A673 (cell line): ENCODE data around the gene SNAP25.

Source experiments
- EZH2 ChIP-seq: fragments of 200-600 bp; sonication (generic); IDR thresholded peaks from 2 replicates; pipeline ENCODE4 v1.6.1; 2017; ENCODE audit warnings: borderline replicate concordance, low read depth, mild to moderate bottlenecking, mixed read lengths, antibody characterized with exemption, low read length; ENCODE audit not compliant: poor library complexity, severe bottlenecking
- TF ChIP-seq, protein P1 (sequence below): fragments of 300-800, 200-600 bp; sonication (generic); conservative IDR thresholded peaks from 2 replicates; pipeline ENCODE4 v1.5.1; 2017; ENCODE audit warnings: low read depth, mild to moderate bottlenecking, antibody characterized with exemption, low read length, moderate library complexity, mixed read lengths

- TF ChIP-seq, protein P1, sequence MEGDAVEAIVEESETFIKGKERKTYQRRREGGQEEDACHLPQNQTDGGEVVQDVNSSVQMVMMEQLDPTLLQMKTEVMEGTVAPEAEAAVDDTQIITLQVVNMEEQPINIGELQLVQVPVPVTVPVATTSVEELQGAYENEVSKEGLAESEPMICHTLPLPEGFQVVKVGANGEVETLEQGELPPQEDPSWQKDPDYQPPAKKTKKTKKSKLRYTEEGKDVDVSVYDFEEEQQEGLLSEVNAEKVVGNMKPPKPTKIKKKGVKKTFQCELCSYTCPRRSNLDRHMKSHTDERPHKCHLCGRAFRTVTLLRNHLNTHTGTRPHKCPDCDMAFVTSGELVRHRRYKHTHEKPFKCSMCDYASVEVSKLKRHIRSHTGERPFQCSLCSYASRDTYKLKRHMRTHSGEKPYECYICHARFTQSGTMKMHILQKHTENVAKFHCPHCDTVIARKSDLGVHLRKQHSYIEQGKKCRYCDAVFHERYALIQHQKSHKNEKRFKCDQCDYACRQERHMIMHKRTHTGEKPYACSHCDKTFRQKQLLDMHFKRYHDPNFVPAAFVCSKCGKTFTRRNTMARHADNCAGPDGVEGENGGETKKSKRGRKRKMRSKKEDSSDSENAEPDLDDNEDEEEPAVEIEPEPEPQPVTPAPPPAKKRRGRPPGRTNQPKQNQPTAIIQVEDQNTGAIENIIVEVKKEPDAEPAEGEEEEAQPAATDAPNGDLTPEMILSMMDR = no peak
- no peak for TF ChIP-seq EZH2
Observed at GRCh38 chr20:10321138-10321717, 102.6 kb downstream of the SNAP25 start.
